Activated T-helper 17 cell treated with anti-CD3 and anti-CD28 coated beads, Interleukin-2, amount 50 U/mL, for 72 hours (primary cell): Measurements from ENCODE around the gene ZNF341. TPM values are rescaled to one million over a fixed set of nuclear protein-coding genes. Genes with fewer than 3 reads are reported as not detected.

Experiments used
- ATAC-seq: fragments of 150-1000 bp; cut with Tn5 transposase; replicated peaks from 2 replicates; pipeline ENCODE4 v1.10.0; 2021; ENCODE audit warnings: mild to moderate bottlenecking, moderate library complexity
- H3K27ac Mint-ChIP-seq: one replicate; pipeline ENCODE4 v1.8.0; 2022; ENCODE audit warnings: mixed read lengths
- H3K27me3 Mint-ChIP-seq: one replicate; pipeline ENCODE4 v1.8.0; 2022; ENCODE audit warnings: mixed read lengths
- H3K36me3 Mint-ChIP-seq: one replicate; pipeline ENCODE4 v1.8.0; 2022; ENCODE audit warnings: low read depth, mild to moderate bottlenecking, mixed read lengths
- H3K4me1 Mint-ChIP-seq: one replicate; pipeline ENCODE4 v1.8.0; 2022; ENCODE audit warnings: mixed read lengths
- H3K4me3 Mint-ChIP-seq: one replicate; pipeline ENCODE4 v1.8.0; 2022; ENCODE audit warnings: mild to moderate bottlenecking, mixed read lengths
- H3K9me3 Mint-ChIP-seq: one replicate; pipeline ENCODE4 v1.8.0; 2022; ENCODE audit warnings: mixed read lengths
- total RNA-seq, 2 donors: library from RNA; stranded (reverse); gene quantifications; one replicate each; pipeline ENCODE4 v1.2.3, GENCODE V29; 2022

The ZNF341 gene
- 1 to 10 TPM; 6.4 to 9.0 TPM for total RNA-seq

GRCh38 chr20:33731693-33732165 lies at the start of gene ZNF341:
TSS of gene ZNF341 (plus strand) at chr20:33731996. CDS start at chr20:33732022, 26 bp downstream.
- H3K4me3 Mint-ChIP-seq, result peak within 1 kb of the TSS; percentile 91
- peaks cover 13% of the 10 kb centered on the region for H3K4me1 Mint-ChIP-seq
- peak within 1 kb of the TSS; percentile 88 for H3K27ac Mint-ChIP-seq
- no peaks in the 10 kb centered on the region for H3K9me3 Mint-ChIP-seq
- no peaks in the 10 kb centered on the region for H3K36me3 Mint-ChIP-seq
- H3K27me3 Mint-ChIP-seq, result no peaks in the 10 kb centered on the region
- ATAC-seq, result peak; percentile 90

- Mint-ChIP-seq H3K27ac (peak overlapping the region; percentile 84), H3K9me3 (no peaks in the 10 kb centered on the region), H3K4me1 (peaks cover 36% of the 10 kb centered on the region), H3K4me3 (peak overlapping the region; percentile 85), H3K27me3 (no peaks in the 10 kb centered on the region), H3K36me3 (peaks cover 27% of the 10 kb centered on the region)
- ATAC-seq, result no peak
Measured at GRCh38 chr20:33684533-33685327, 47.1 kb upstream of the ZNF341 start.

GRCh38 chr20:33685328-33686099 lies 46.3 kb upstream of the ZNF341 start:
- ATAC-seq, result peak; percentile 54
- Mint-ChIP-seq H3K9me3 (no peaks in the 10 kb centered on the region), H3K27ac (peak overlapping the region; percentile 84), H3K27me3 (no peaks in the 10 kb centered on the region), H3K36me3 (peaks cover 24% of the 10 kb centered on the region), H3K4me1 (peaks cover 39% of the 10 kb centered on the region), H3K4me3 (peak overlapping the region; percentile 85)

GRCh38 chr20:33686100-33686983 lies 45.5 kb upstream of the ZNF341 start, which contains the start of gene E2F1:
TSS of gene E2F1 (minus strand) at chr20:33686385. CDS start at chr20:33686264, 121 bp downstream.
- H3K4me3 Mint-ChIP-seq, result peak within 1 kb of the TSS; percentile 85
- H3K4me1 Mint-ChIP-seq, result peaks cover 32% of the 10 kb centered on the region
- no peaks in the 10 kb centered on the region for H3K9me3 Mint-ChIP-seq
- peak within 1 kb of the TSS; percentile 84 for H3K27ac Mint-ChIP-seq
- peak; percentile 91 for ATAC-seq
- peaks cover 20% of the 10 kb centered on the region for H3K36me3 Mint-ChIP-seq
- H3K27me3 Mint-ChIP-seq, result no peaks in the 10 kb centered on the region

- peaks cover 20% of the 10 kb centered on the region for H3K36me3 Mint-ChIP-seq
- H3K9me3 Mint-ChIP-seq, result no peaks in the 10 kb centered on the region
- H3K4me3 Mint-ChIP-seq, result peak overlapping the region; percentile 71
Measured at GRCh38 chr20:33686984-33687366, 44.8 kb upstream of the ZNF341 start.

GRCh38 chr20:33687370-33687915 lies 44.4 kb upstream of the ZNF341 start:
- Mint-ChIP-seq H3K27ac (peak overlapping the region; percentile 84), H3K36me3 (peaks cover 19% of the 10 kb centered on the region), H3K4me3 (peak overlapping the region; percentile 71), H3K27me3 (no peaks in the 10 kb centered on the region), H3K9me3 (no peaks in the 10 kb centered on the region), H3K4me1 (peaks cover 24% of the 10 kb centered on the region)
- ATAC-seq, result no peak

More at GRCh38 chr20:33686984-33687366, 44.8 kb upstream of the ZNF341 start:
- no peaks in the 10 kb centered on the region for H3K27me3 Mint-ChIP-seq
- H3K27ac Mint-ChIP-seq, result peak overlapping the region; percentile 21
- ATAC-seq, result no peak
- H3K4me1 Mint-ChIP-seq, result peaks cover 27% of the 10 kb centered on the region

- peak overlapping the region; percentile 71 for H3K4me3 Mint-ChIP-seq
- H3K27me3 Mint-ChIP-seq, result no peaks in the 10 kb centered on the region
- no peaks in the 10 kb centered on the region for H3K9me3 Mint-ChIP-seq
- peaks cover 11% of the 10 kb centered on the region for H3K36me3 Mint-ChIP-seq
- H3K27ac Mint-ChIP-seq, result peak overlapping the region; percentile 84
- peaks cover 24% of the 10 kb centered on the region for H3K4me1 Mint-ChIP-seq
- ATAC-seq, result peak; percentile 17
Measured at GRCh38 chr20:33687993-33688937, 43.5 kb upstream of the ZNF341 start.

- peaks cover 11% of the 10 kb centered on the region for H3K36me3 Mint-ChIP-seq
- no peaks in the 10 kb centered on the region for H3K9me3 Mint-ChIP-seq
- ATAC-seq, result no peak
- H3K4me3 Mint-ChIP-seq, result peak overlapping the region; percentile 71
- peaks cover 24% of the 10 kb centered on the region for H3K4me1 Mint-ChIP-seq
- no peaks in the 10 kb centered on the region for H3K27me3 Mint-ChIP-seq
- H3K27ac Mint-ChIP-seq, result peak overlapping the region; percentile 84
Measured at GRCh38 chr20:33688938-33689424, 42.8 kb upstream of the ZNF341 start.

GRCh38 chr20:33689493-33689892 lies 42.3 kb upstream of the ZNF341 start:
- H3K4me3 Mint-ChIP-seq, result no peak overlapping the region
- peaks cover 11% of the 10 kb centered on the region for H3K36me3 Mint-ChIP-seq
- peak overlapping the region; percentile 46 for H3K27ac Mint-ChIP-seq
- no peaks in the 10 kb centered on the region for H3K9me3 Mint-ChIP-seq
- peaks cover 24% of the 10 kb centered on the region for H3K4me1 Mint-ChIP-seq
- H3K27me3 Mint-ChIP-seq, result no peaks in the 10 kb centered on the region
- ATAC-seq, result no peak

- Mint-ChIP-seq H3K4me1 (peaks cover 24% of the 10 kb centered on the region), H3K9me3 (no peaks in the 10 kb centered on the region), H3K4me3 (peak overlapping the region; percentile 50), H3K27ac (peak overlapping the region; percentile 46), H3K27me3 (no peaks in the 10 kb centered on the region), H3K36me3 (peaks cover 7% of the 10 kb centered on the region)
- peak; percentile 24 for ATAC-seq
Measured at GRCh38 chr20:33689973-33690372, 41.8 kb upstream of the ZNF341 start.

- ATAC-seq, result no peak
- H3K4me3 Mint-ChIP-seq, result no peak overlapping the region
- peaks cover 12% of the 10 kb centered on the region for H3K4me1 Mint-ChIP-seq
- no peak overlapping the region for H3K27ac Mint-ChIP-seq
- no peaks in the 10 kb centered on the region for H3K36me3 Mint-ChIP-seq
- H3K9me3 Mint-ChIP-seq, result no peaks in the 10 kb centered on the region
- no peaks in the 10 kb centered on the region for H3K27me3 Mint-ChIP-seq
Measured at GRCh38 chr20:33693289-33693688, 38.5 kb upstream of the ZNF341 start.

GRCh38 chr20:33693741-33694638 lies 37.8 kb upstream of the ZNF341 start:
- Mint-ChIP-seq H3K36me3 (no peaks in the 10 kb centered on the region), H3K27ac (peak overlapping the region; percentile 8), H3K4me3 (no peak overlapping the region), H3K27me3 (no peaks in the 10 kb centered on the region), H3K4me1 (peaks cover 5% of the 10 kb centered on the region), H3K9me3 (no peaks in the 10 kb centered on the region)
- no peak for ATAC-seq
